NCI-H2107 treated with DMSO at 0.1 percent for 48 hours (cell line): ENCODE results near the gene TDRD9.

Source experiments
- DNase-seq: peaks from one replicate; lab custom pipeline; 2025; ENCODE audit not compliant: unreplicated experiment; lab: John Stamatoyannopoulos, UW

Gene TDRD9

DNA sequence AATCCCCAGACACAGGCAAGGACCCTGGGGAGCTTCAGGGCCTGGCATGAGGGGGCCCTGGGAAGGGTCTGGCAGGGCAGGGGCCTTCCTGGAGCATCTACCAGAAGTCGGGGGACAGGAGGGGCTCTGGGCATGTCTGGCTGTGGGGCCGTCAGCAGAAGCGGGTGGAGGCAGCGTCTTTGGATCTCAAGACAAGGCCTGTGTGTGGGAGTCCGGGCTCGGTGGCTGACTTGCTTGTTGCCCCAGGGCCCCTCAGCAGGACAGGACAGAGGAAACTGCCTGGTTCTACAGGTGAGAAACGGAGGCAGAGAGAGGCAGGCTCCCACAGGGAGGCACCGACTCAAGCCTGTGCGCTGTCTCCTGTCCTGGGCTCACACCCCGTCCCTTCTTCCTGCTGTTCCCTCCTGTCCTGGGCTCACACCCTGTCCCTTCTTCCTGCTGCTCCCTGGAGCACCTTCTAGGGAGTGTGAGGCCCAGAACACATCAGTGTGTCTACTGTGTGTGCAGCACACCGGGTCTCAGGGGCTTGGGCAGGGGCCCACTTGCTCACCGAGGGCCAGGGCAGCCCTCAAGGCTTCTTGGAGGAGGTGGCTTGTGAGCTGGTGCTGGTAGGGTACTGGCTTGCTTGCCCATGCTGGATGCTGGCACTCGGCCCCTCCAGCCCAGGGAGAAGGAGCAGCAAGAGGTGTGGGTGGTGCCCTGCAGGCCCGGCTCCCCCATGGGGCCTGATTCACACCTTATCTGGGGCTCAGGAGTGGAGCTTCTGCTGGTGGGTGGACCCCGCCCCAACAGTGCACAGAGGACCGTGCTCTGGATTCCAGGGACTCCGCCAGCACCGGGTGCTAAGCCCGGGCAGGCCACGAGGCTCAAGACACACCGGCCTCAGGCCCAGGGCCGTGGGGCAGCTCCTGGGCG is 172.2 kb downstream of the TDRD9 start:
- DNase-seq: no peak

DNA sequence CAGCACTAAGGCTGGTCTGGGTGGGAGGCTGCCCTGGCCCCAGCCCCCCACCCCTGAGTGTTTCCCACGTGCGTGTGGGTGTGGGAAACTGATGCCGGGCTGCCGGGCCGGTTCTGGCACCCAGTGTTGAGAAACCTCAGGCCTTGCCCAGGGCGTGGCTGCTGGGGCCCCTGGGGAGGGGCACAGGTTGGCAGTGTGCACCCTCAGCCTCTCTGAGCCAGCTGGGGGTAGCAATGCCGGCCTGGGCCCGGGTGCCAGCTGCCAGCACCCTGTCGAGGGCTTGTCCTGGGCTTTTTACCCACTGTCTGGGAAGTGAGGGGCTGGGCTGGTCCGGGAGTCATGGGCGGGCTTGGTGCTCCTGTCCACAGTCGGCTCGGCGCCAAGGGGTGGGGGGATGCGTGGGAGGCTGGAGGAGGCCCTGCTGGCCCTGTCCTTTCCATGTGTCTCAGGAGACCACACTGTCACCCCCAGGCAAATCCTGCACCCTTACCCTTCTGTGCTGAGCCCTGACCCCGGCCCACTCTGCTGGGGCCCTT is 172.9 kb downstream of the TDRD9 start:
- no peak for DNase-seq

DNA sequence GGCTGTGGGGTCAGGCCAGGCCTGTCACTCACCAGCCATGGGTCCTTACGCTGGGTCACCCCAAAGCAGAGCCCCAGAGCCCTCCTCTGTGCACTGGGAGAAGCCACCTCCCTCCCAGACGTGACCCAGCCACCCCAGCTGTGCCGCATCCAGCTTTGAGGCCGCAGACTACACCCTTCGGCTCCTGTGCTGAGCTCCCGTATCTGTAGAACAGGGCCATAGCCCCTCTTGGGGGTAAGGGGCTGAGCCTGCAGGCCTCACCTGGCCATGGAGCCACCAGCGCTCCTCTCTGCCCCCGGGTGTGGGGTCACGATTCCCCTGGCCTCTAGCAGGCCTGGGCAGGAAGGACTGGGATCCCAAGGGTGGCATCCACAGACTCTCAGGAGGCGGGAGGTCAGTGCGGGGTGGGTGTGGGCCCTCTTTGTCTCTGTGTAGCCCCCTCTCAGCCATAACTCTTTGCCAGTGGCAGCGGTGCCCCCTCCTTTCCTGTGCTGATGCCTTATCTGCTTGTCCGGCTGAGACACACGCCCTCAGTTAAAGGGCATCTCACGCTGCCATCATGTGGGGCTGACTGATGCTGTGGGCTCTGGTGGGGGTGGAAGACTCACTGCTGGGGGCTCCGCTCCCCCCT is 173.5 kb downstream of the TDRD9 start:
- DNase-seq: no peak
